ENCODE data around the gene CCDC141. TPM values are rescaled to one million over a fixed set of nuclear protein-coding genes. Genes with fewer than 3 reads are reported as not detected.

CCDC141 gene
- total RNA-seq, 1 donor from 2014 or later, result not detected

DNA sequence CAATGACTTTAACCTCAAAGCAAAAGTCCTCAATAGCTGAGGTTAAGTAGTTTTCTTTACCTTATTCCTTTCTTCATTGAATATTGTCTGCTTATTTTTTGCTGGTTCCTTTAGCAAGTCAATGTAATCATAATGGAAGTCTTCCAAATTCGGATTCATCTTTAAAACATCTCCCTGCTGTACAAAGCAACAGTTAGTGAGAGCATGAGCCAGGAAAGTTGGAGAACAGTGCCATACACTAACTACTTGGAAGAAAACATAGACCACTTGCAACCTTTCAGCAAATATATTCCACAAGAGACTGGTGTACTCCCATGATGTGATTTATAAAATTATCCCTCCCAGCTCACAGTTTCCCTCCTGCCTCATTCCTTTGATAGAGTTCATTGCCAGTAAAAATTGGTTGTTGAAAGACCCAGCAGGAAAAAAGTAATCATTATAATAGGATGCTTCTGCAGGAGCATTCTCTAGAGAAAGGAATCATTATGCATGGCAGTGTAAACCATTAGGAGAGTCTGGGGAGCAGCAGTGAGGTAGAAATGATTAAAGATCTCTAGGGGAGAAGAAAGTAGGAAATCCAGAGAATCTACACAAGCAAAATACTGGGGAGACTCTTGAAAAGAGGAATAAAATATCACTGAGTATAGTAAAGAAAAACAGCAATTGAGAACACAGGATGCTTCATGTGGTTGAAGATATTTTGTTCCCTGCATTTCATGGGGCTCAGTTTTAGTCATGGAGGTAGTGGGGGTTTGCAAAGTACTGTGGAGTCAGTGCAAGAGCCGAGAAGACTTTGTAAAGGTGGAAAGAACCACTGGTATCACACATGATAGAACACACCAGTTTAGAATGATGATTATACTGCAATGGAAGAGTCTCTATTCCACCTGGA, 204.1 kb downstream of the CCDC141 start:
- TF ChIP-seq, protein P1, sequence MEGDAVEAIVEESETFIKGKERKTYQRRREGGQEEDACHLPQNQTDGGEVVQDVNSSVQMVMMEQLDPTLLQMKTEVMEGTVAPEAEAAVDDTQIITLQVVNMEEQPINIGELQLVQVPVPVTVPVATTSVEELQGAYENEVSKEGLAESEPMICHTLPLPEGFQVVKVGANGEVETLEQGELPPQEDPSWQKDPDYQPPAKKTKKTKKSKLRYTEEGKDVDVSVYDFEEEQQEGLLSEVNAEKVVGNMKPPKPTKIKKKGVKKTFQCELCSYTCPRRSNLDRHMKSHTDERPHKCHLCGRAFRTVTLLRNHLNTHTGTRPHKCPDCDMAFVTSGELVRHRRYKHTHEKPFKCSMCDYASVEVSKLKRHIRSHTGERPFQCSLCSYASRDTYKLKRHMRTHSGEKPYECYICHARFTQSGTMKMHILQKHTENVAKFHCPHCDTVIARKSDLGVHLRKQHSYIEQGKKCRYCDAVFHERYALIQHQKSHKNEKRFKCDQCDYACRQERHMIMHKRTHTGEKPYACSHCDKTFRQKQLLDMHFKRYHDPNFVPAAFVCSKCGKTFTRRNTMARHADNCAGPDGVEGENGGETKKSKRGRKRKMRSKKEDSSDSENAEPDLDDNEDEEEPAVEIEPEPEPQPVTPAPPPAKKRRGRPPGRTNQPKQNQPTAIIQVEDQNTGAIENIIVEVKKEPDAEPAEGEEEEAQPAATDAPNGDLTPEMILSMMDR (IDR thresholded peaks at IDR 0.05; ENCODE audit: insufficient read depth, low read length, poor library complexity, severe bottlenecking), result no peak
- H3K36me3 ChIP-seq (ENCODE audit: control insufficient read depth, insufficient read depth, low read length), result no peaks in the 10 kb centered on the region
- no peak overlapping the region for H3K4me3 ChIP-seq (ENCODE audit: low read depth, low read length)
- no peaks in the 10 kb centered on the region for H3K27me3 ChIP-seq (ENCODE audit: control insufficient read depth, insufficient read depth, low read length)
- no peak for DNase-seq (ENCODE audit: low read depth)

DNA sequence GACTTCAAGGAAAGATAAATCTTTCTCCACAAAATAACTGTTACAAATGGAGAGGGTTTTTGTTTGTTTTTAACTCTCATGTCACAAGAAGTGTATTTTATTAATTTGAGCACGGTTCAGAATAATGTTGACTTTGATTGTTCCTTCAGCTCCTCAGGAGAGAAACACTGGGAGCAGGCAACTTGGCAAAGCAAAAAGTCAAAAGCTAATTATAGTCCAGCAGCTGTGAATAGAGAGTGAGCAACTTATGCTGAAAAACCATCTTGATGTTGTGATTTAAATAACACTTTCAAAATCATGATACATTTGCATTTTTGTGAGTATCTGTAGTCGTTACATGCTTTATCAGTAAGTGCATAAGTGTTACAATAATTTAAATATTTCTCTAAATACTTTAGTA, 205.2 kb downstream of the CCDC141 start:
- no peak overlapping the region for H3K4me3 ChIP-seq (ENCODE audit: low read depth, low read length)
- H3K36me3 ChIP-seq (ENCODE audit: control insufficient read depth, insufficient read depth, low read length), result no peaks in the 10 kb centered on the region
- TF ChIP-seq, protein P1 (IDR thresholded peaks at IDR 0.05; ENCODE audit: insufficient read depth, low read length, poor library complexity, severe bottlenecking), result no peak
- no peaks in the 10 kb centered on the region for H3K27me3 ChIP-seq (ENCODE audit: control insufficient read depth, insufficient read depth, low read length)
- DNase-seq (ENCODE audit: low read depth), result no peak

DNA sequence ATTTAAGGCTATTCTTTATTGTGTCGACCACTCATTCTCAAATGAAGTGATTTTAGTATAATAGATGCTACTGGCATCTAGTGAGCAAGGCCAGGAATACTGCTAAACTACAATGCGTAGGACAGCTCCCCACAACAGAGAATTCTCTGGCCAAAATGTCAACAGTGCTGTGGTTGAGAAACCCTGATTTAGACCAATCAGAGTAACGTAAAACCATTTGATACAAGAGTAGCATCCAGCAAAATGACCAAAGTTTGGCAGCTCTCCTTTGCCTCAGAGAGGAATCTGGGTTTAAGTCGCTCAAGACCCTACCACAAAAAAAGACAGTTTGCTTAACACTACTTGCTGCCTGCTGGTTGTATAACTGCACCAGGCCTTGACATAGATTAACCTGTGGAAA, 205.7 kb downstream of the CCDC141 start:
- H3K27me3 ChIP-seq (ENCODE audit: control insufficient read depth, insufficient read depth, low read length), result no peaks in the 10 kb centered on the region
- DNase-seq (ENCODE audit: low read depth), result no peak
- H3K4me3 ChIP-seq (ENCODE audit: low read depth, low read length), result no peak overlapping the region
- H3K36me3 ChIP-seq (ENCODE audit: control insufficient read depth, insufficient read depth, low read length), result no peaks in the 10 kb centered on the region
- TF ChIP-seq, protein P1 (IDR thresholded peaks at IDR 0.05; ENCODE audit: insufficient read depth, low read length, poor library complexity, severe bottlenecking), result no peak

DNA sequence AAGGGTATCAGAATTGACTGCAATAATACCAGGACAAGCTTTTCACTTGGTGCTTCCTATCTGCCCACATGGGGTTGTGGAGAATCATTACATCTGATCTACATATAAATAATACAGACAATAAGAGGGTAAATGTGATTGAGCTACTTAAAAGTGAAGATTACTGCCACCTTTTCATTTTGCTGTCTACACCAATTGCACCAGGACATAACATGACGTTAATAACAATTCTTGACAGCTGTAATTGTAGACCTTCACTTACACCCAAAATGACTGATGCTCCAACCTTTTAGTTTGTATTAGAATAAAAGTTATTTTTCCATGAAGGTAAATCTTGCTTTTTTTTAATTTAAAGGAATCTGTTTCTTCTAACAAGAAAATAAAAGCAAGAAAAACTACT, 206.2 kb downstream of the CCDC141 start:
- Histone ChIP-seq H3K36me3 (ENCODE audit: control insufficient read depth, insufficient read depth, low read length) (no peaks in the 10 kb centered on the region), H3K4me3 (ENCODE audit: low read depth, low read length) (no peak overlapping the region), H3K27me3 (ENCODE audit: control insufficient read depth, insufficient read depth, low read length) (no peaks in the 10 kb centered on the region)
- TF ChIP-seq, protein P1 (IDR thresholded peaks at IDR 0.05; ENCODE audit: insufficient read depth, low read length, poor library complexity, severe bottlenecking), result no peak
- DNase-seq (ENCODE audit: low read depth), result no peak

DNA sequence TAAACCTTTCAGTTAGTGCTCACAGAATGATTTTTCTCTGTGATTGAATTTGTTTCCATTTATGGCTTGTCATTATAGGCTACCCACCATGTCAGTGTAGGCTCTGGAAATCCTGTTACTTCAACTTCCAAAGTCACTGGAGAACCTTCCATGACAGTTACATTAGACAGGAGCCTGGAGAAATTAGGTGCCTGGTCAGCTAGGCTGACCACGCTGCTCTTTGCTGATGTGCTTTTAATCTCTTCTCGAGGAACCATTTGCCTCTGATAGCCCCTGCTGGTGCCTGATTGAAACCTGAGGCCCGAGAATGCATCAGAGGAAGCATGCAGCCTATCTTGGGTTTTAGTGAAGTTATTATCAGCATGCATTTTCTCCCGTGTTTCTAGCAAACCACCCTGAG, 213.1 kb downstream of the CCDC141 start:
- H3K4me3 ChIP-seq (ENCODE audit: low read depth, low read length), result no peak overlapping the region

More for the DNA sequence above, 213.1 kb downstream of the CCDC141 start:
- TF ChIP-seq, protein P1 (IDR thresholded peaks at IDR 0.05; ENCODE audit: insufficient read depth, low read length, poor library complexity, severe bottlenecking), result no peak
- no peaks in the 10 kb centered on the region for H3K27me3 ChIP-seq (ENCODE audit: control insufficient read depth, insufficient read depth, low read length)
- H3K36me3 ChIP-seq (ENCODE audit: control insufficient read depth, insufficient read depth, low read length), result no peaks in the 10 kb centered on the region
- no peak for DNase-seq (ENCODE audit: low read depth)

All from kidney epithelial cell (primary cell).